GM12801 (cell line): ENCODE results near the gene TNRC6B.

Source experiments
- TF ChIP-seq, protein P1 (sequence below): IDR thresholded peaks from one replicate; pipeline ENCODE4 v1.5.1; 2011; ENCODE audit warnings: control low read depth; ENCODE audit not compliant: insufficient read length; ENCODE audit errors: extremely low read depth

Gene TNRC6B

DNA sequence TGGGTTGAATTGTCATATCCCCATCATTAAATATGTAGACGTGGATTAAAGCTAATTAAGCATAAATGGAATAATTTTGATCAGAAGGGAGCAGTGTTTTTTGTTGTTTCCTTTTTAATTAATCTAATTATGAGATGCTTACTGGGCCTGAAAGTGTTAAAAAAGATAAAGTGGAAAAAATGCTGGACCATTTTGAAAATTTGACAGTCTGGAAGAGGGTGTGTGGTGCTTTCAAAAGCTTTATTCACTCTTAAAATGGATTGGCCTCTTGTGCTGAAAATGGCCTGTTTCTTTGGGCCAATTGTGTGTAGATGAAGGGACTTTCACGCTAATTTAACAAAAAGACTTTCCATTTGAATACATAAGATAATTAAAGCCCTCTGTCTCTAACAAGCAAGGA is 1.8 kb downstream of the TNRC6B start:
- TF ChIP-seq, protein P1, sequence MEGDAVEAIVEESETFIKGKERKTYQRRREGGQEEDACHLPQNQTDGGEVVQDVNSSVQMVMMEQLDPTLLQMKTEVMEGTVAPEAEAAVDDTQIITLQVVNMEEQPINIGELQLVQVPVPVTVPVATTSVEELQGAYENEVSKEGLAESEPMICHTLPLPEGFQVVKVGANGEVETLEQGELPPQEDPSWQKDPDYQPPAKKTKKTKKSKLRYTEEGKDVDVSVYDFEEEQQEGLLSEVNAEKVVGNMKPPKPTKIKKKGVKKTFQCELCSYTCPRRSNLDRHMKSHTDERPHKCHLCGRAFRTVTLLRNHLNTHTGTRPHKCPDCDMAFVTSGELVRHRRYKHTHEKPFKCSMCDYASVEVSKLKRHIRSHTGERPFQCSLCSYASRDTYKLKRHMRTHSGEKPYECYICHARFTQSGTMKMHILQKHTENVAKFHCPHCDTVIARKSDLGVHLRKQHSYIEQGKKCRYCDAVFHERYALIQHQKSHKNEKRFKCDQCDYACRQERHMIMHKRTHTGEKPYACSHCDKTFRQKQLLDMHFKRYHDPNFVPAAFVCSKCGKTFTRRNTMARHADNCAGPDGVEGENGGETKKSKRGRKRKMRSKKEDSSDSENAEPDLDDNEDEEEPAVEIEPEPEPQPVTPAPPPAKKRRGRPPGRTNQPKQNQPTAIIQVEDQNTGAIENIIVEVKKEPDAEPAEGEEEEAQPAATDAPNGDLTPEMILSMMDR, result no peak

DNA sequence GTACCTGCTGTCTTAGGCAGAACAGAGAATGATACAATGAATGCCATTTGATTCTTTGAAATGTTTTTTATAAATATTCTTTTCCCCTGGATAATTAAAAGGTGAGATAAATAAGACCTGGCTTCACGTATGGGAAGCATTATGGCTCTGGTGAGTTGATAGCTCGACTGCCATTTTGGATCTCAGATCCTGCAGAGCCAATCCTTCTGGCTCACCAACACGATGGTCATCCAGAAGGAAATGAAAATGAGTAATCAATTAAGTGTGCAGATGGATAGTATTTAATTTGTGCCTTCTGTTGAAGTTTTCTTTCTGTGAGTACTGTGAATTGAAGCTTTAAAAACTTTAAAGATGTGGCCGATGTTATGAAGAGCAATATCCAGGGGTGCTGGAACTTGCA is 2.7 kb downstream of the TNRC6B start:
- TF ChIP-seq, protein P1, result no peak

DNA sequence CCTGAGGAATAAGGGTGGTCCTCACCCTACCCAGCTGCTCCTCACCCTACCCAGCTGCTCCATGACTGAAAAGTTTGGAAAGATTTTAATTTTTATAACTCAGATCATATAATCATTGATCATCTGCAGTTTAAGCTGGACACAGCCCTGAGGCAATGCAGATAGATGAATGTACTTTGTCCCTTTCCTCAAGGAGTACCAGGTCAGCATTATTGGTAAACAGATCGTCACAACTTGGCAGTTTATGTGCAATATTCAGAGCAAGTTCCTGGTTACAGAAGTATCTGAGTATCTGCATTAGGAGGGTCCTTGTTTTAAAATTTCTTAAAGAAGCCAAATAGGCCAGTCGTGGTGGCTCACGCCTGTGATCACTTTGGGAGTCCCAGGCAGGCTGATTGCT is 3.6 kb downstream of the TNRC6B start:
- TF ChIP-seq, protein P1, result no peak

DNA sequence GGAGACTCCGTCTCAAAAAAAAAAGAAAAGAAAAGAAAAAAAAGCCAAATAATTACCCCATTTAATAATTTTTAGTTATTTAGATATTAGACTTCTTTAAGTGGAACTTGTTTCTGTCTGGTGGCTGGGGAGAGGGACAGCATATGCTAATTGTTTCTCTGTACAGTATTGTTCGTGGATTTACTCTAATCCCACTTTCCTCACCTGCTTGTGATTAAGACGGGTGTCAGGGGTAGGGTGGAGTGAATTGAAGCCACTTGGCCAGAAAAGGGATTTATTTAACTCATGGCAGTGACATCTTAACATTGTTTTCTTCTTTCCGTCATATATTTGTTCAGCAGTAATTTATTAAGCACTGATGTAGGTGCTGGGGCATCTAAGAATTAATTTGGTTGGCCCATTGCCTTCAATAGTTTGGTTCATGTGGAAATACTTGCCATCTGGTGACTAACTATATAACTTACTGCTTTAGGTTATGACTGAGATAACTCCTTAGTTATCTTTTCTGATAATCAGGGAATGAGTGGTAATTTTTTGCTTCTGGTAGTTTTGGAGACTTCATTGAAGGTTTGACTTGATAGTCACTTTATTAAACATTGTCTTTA is 4.6 kb downstream of the TNRC6B start:
- TF ChIP-seq, protein P1, result no peak

DNA sequence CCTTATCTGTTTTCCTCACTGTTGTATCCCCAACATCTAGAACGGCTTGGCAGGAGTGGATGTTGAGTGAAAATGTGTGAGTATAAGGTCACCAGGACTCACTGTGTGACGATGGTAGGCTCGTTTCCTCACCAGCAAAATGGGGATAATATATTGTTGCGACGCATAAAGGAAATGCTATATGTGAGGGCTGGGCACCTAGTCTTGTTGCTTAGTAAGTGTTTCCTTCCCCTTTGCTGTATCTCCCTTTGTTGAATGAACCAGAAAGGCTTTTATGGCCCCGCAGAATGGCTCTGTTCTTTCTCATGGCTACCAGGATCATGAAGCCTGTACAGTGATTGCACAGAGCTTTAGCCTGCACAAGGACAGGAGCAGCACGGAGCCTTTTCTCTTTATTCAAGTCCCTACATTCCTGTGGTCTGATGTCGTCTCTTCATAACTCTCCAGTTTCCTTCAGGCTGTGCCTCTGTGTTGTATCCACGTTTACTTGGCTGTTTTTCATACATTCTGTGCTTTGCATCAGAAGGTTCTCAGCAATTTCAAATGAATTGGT is 5.4 kb downstream of the TNRC6B start:
- TF ChIP-seq, protein P1, result no peak

DNA sequence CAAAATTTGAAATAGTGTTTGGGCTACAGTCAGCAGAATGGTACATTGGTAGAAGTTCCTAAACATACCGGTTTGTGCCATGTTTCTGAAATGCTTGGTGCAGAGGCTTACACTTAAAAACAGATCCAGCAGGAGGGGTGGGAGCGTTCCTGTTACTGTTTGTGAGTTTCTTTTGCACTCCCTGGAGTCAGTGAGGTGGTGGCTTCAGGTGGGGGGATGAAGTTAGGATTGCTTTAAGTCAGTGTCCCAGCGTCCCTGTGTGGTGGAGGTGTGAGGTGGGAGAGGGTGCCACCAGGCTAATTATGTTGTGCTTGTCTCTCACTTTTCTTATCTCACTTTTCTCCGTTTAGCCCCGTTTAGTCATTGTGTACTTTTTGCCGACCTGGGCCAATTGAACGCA is 9.7 kb downstream of the TNRC6B start:
- TF ChIP-seq, protein P1, result no peak

DNA sequence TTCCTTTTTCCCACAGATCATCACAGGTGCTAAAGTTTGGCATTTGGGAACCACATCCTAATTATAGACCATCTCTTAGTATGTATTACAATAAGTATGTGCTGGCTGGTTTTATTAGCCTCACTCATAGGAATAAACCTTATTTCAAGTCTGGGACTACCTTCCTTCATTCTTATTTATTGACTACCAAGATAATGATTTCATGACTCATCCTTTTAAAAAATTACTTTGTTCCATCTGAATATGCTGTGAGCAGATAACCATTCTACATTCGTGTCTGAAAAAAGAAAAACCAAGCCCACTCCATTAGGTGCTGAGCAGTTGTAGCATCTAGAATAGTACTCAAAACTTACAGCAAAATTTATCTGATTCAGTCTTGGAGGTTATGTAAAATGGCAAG is 12.3 kb downstream of the TNRC6B start:
- TF ChIP-seq, protein P1, result no peak
